Endothelial cell of umbilical vein (primary cell): ENCODE measurements around the gene GTF3C5. TPM values are rescaled to one million over a fixed set of nuclear protein-coding genes. Genes with fewer than 3 reads are reported as not detected.

ENCODE experiments used
- BruUV-seq: library from RNA; stranded (reverse); fragments of 400-500 nt; replicated peaks from 2 replicates; lab custom pipeline; 2021; lab: Mats Ljungman, UMichigan
- CTCF ChIA-PET: fragments of 300-600, 350-600 bp; sonication (Branson Sonifier 250); formaldehyde crosslinking; loops from one replicate; lab custom pipeline; 2021; ENCODE audit warnings: antibody characterized with exemption, inconsistent platforms; lab: Charles Lee
- POLR2A ChIA-PET: fragments of 300-600, 350-600 bp; sonication (Branson Sonifier 250); formaldehyde crosslinking; loops from one replicate; lab custom pipeline; 2021; ENCODE audit warnings: antibody characterized with exemption, inconsistent platforms; lab: Charles Lee
- DNase-seq: peaks from one replicate; pipeline ENCODE4 v3.0.0-alpha.2; 2011; ENCODE audit warnings: low read depth, low spot score
- FAIRE-seq: peaks from 2 replicates; lab custom pipeline; 2011; peaks lifted over from hg19 to GRCh38; lab: Jason Lieb, UNC
- H2AFZ ChIP-seq: 2 replicates; pipeline ENCODE4 v1.6.0; 2012; ENCODE audit warnings: low read depth, low read length, control low read depth, inconsistent platforms
- H3K27ac ChIP-seq: 2 replicates; pipeline ENCODE4 v1.5.1; 2011; ENCODE audit warnings: low read depth, mild to moderate bottlenecking, control low read depth, low read length, moderate library complexity; ENCODE audit not compliant: insufficient read depth
- H3K27me3 ChIP-seq, 2 experiments: 2 replicates each; pipeline versions ENCODE4 v1.6.0 to v1.6.1; 2011; ENCODE audit warnings: low read length in 2 of 2, mixed read lengths in 1 of 2; ENCODE audit not compliant: control insufficient read depth in 2 of 2, insufficient read depth in 2 of 2
- H3K36me3 ChIP-seq, 2 experiments: 2 replicates in 1 of 2; 3 replicates in 1 of 2; pipeline ENCODE4 v1.5.1; 2011; ENCODE audit warnings: low read length in 2 of 2, mild to moderate bottlenecking in 1 of 2, moderate library complexity in 1 of 2; ENCODE audit not compliant: control insufficient read depth in 2 of 2, insufficient read depth in 2 of 2; ENCODE audit errors: extremely low read depth in 1 of 2
- H3K4me1 ChIP-seq: 3 replicates; pipeline ENCODE4 v1.5.1; 2011; ENCODE audit warnings: mild to moderate bottlenecking, low read length; ENCODE audit not compliant: control insufficient read depth, insufficient read depth; ENCODE audit errors: extremely low read depth
- H3K4me2 ChIP-seq: 2 replicates; pipeline ENCODE4 v1.6.1; 2011; ENCODE audit warnings: low read length, control low read depth, mixed read lengths; ENCODE audit not compliant: insufficient read depth
- H3K4me3 ChIP-seq, 3 experiments: fragments of 200-600 bp in 1 of 3; sonication (generic), shearing (Covaris generic) in 1 of 3; replicated peaks in 1 of 3; 2 replicates each; pipeline ENCODE4 v1.5.1; 2011 to 2016; ENCODE audit warnings: control low read depth in 3 of 3, low read length in 3 of 3, mild to moderate bottlenecking in 2 of 3, inconsistent platforms in 1 of 3, low read depth in 1 of 3, moderate library complexity in 1 of 3; ENCODE audit not compliant: insufficient read depth in 1 of 3
- H3K79me2 ChIP-seq: 2 replicates; pipeline ENCODE4 v1.6.0; 2012; ENCODE audit warnings: low read length, inconsistent platforms; ENCODE audit not compliant: control insufficient read depth, insufficient read depth
- H3K9ac ChIP-seq: replicated peaks from 2 replicates; pipeline ENCODE3; 2011; ENCODE audit warnings: low read length, control low read depth; ENCODE audit not compliant: insufficient read depth; ENCODE audit errors: extremely low read depth
- H3K9me1 ChIP-seq: replicated peaks from 3 replicates; pipeline ENCODE4 v1.6.0; 2011; ENCODE audit warnings: mild to moderate bottlenecking, low read length; ENCODE audit not compliant: control insufficient read depth, insufficient read depth; ENCODE audit errors: extremely low read depth
- H3K9me3 ChIP-seq: replicated peaks from 2 replicates; pipeline ENCODE4 v1.5.1; 2012; ENCODE audit warnings: low read length, inconsistent platforms; ENCODE audit not compliant: control insufficient read depth, insufficient read depth
- H4K20me1 ChIP-seq: replicated peaks from 2 replicates; pipeline ENCODE3; 2011; ENCODE audit warnings: mild to moderate bottlenecking, low read length; ENCODE audit not compliant: control insufficient read depth, insufficient read depth; ENCODE audit errors: extremely low read depth
- CTCF ChIP-seq, 2 donors: IDR thresholded peaks; 1 replicate in 1 of 2; 2 replicates in 1 of 2; pipeline ENCODE4 v1.5.1; 2011; ENCODE audit warnings: low read length in 2 of 2, mild to moderate bottlenecking in 2 of 2, moderate library complexity in 2 of 2, control low read depth in 1 of 2, inconsistent platforms in 1 of 2, low read depth in 1 of 2; ENCODE audit not compliant: insufficient read depth in 1 of 2; ENCODE audit errors: extremely low read depth in 1 of 2
- EZH2 ChIP-seq: IDR thresholded peaks from 2 replicates; pipeline ENCODE4 v1.6.1; 2012; ENCODE audit warnings: borderline replicate concordance, low read depth, mild to moderate bottlenecking, moderate library complexity, low read length, inconsistent platforms; ENCODE audit not compliant: severe bottlenecking
- FOS ChIP-seq: IDR thresholded peaks from 2 replicates; pipeline ENCODE4 v1.6.1; 2011; ENCODE audit warnings: mild to moderate bottlenecking, low read length, moderate library complexity, borderline replicate concordance; ENCODE audit not compliant: insufficient read depth
- GATA2 ChIP-seq: IDR thresholded peaks from 2 replicates; pipeline ENCODE4 v1.7.0; 2011; ENCODE audit warnings: low read depth, mild to moderate bottlenecking, moderate library complexity, mixed read lengths, low read length; ENCODE audit not compliant: insufficient read length, insufficient read depth
- JUN ChIP-seq: IDR thresholded peaks from 2 replicates; pipeline ENCODE4 v1.6.1; 2011; ENCODE audit warnings: borderline replicate concordance, low read depth; ENCODE audit not compliant: insufficient read length, insufficient read depth
- MAX ChIP-seq: IDR thresholded peaks from 2 replicates; pipeline ENCODE4 v1.6.1; 2011; ENCODE audit not compliant: insufficient read depth, insufficient read length
- MYC ChIP-seq: IDR thresholded peaks from one replicate; pipeline ENCODE4 v1.6.1; 2011; ENCODE audit warnings: mild to moderate bottlenecking, low read depth, low read length
- POLR2A ChIP-seq: IDR thresholded peaks from 2 replicates; pipeline ENCODE4 v1.6.1; 2012; ENCODE audit warnings: low read depth, mild to moderate bottlenecking, control low read depth, low read length
- POLR2AphosphoS5 ChIP-seq: IDR thresholded peaks from 2 replicates; pipeline ENCODE4 v1.6.1; 2012; ENCODE audit warnings: low read depth, mild to moderate bottlenecking, control low read depth, low read length, moderate library complexity; ENCODE audit not compliant: insufficient read depth
- dilution Hi-C: fragments of 300-500 bp; cut with MboI; formaldehyde crosslinking; loops from one replicate; pipeline ENCODE4 v1.15.0; 2019; ENCODE audit warnings: low sequenced_read_pairs; ENCODE audit not compliant: extremely low pct_ligation_motif_present
- intact Hi-C: fragments of 100-400 bp; cut with micrococcal nuclease; formaldehyde crosslinking; loops from one replicate; pipeline ENCODE4 v1.10.0; 2022
- polyA plus RNA-seq, 4 experiments: library from polyadenylated mRNA; depleted of rRNA in 3 of 4; stranded (reverse) in 3 of 4; unstranded in 1 of 4; fragments of >200 nt; gene quantifications; 2 replicates each; pipeline versions ENCODE4 v1.2.1 to v1.2.3, GENCODE V29; 2011 to 2012; ENCODE audit warnings: missing spikeins in 1 of 4
- total RNA-seq: library from RNA; stranded (reverse); gene quantifications from 2 replicates; pipeline ENCODE4 v1.2.3, GENCODE V29; 2021

GTF3C5 gene
- total and polyA plus RNA-seq, 2 donors (not counting 3 experiments of a cell fraction or from before 2014, with no cell fraction given) = 65.6 to 73.8 TPM

DNA sequence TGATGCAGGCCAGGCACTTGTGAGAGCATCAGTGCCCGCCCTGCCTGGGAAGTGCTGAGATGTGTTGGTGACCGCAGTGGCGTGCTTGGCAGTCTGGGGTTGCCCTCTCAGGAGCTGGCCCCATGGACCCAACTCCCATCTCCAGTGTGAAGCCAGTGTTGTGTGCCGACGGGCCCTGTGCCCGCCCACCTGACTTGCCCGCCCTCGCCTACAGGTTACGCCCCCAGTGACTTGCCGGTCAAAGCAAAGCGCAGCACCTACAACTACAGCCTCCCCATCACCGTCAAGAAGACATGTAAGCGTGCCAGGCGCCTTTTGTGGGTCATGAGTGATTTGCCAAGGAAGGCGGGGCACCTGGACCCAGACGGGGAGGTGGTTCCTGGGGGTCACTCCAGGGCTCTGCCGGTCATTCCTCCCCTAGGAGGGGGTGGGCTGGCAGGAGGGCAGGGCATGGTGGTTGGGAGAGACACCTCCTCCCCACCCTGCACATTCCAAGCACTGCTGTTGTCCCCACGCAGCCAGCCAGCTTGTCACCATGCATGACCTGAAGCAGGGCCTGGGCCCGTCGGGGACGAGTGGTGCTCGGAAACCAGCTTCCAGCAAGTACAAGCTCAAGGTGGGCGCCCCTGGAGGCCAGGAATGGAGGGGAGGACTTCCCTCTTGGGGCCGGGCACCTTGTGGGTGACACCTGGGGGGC is 23.5 kb downstream of the GTF3C5 start:
- Histone ChIP-seq H3K9ac (no peak overlapping the region), H3K27me3 (no peaks in the 10 kb centered on the region), H4K20me1 (no peaks in the 10 kb centered on the region), H3K9me3 (no peaks in the 10 kb centered on the region), H3K4me1 (no peaks in the 10 kb centered on the region), H3K36me3 (peaks cover 0 to 43% of the 10 kb centered on the region in 2 experiments), H3K27ac (no peak overlapping the region), H3K79me2 (no peaks in the 10 kb centered on the region), H3K9me1 (no peaks in the 10 kb centered on the region), H3K4me3 (no peak overlapping the region), H2AFZ (no peak overlapping the region), H3K4me2 (no peak overlapping the region)
- DNase-seq (no peak), FAIRE-seq (no peak)
- intact Hi-C loops (no loop called here), dilution Hi-C loops (no loop called here)
- no TSS peak for BruUV-seq
- TF ChIP-seq MAX (no peak), MYC (no peak), POLR2A (no peak), EZH2 (no peak), GATA2 (no peak), FOS (no peak), CTCF (IDR thresholded peaks at IDR 0.05; ENCODE audit: extremely low read depth in 1 of 2, insufficient read depth in 1 of 2, low read depth in 1 of 2, low read length in 2 of 2) (no peak), POLR2AphosphoS5 (no peak), JUN (no peak)
- CTCF ChIA-PET = no interaction called here
- POLR2A ChIA-PET = interaction anchor here (1.6 kb wide), 1 partner anchor 24 kb away, joined by 3 read pairs; no protein-coding TSS in a partner anchor
